Colonic mucosa (tissue), 4 donors: ENCODE results near the gene IFNA4. TPM values are rescaled to one million over a fixed set of nuclear protein-coding genes. Genes with fewer than 3 reads are reported as not detected.
"Not testable (repeated sequence)": the region's sequence is repeated elsewhere in the genome, so short reads cannot be mapped to it uniquely, and the experiment has no call there.

Source experiments
- DNase-seq: peaks from one replicate; pipeline ENCODE4 v3.0.0-alpha.2; 2020
- H3K27ac ChIP-seq: fragments of 200-600 bp; one replicate; pipeline ENCODE4 v1.8.0; 2021
- H3K27me3 ChIP-seq: fragments of 200-600 bp; one replicate; pipeline ENCODE4 v1.8.0; 2021
- H3K36me3 ChIP-seq: fragments of 200-600 bp; one replicate; pipeline ENCODE4 v1.8.0; 2021
- H3K4me1 ChIP-seq: fragments of 200-600 bp; one replicate; pipeline ENCODE4 v1.8.0; 2021; ENCODE audit warnings: mild to moderate bottlenecking
- H3K4me3 ChIP-seq: fragments of 200-600 bp; one replicate; pipeline ENCODE4 v1.8.0; 2021
- H3K9ac ChIP-seq, 2 donors: one replicate each; pipeline ENCODE4 v1.7.0; 2013; ENCODE audit warnings: control low read depth in 2 of 2, low read depth in 2 of 2, low read length in 2 of 2
- H3K9me3 ChIP-seq: fragments of 200-600 bp; one replicate; pipeline ENCODE4 v1.8.0; 2021
- intact Hi-C: fragments of 100-400 bp; cut with DNase I; formaldehyde crosslinking; loops from one replicate; pipeline ENCODE4 v1.14.1; 2022
- total RNA-seq, 2 donors: library from RNA; stranded (reverse); fragmentation: NEBNext Ultra II Directional in 1 of 2; extraction: Animal tissue kit (Norgen Biotek cat#: 25700) in 1 of 2; gene quantifications; one replicate each; pipeline ENCODE4 v1.2.1, GENCODE V29; 2021
- TF ChIP-seq, protein P1 (sequence below): fragments of 200-600 bp; IDR thresholded peaks from one replicate; pipeline ENCODE4 v1.8.0; 2022; ENCODE audit warnings: antibody characterized with exemption, mild to moderate bottlenecking
- donor health status: healthy.
- donor health status: DM: no; HTN: no; CAD: no.
- donor health status: DM: no; HTN: no; CAD: no.

IFNA4 gene
- total RNA-seq = not detected

GRCh38 chr9:21187487-21187886 is at the start of gene IFNA4:
Gene IFNA4 (minus strand): TSS chr9:21187587. CDS start chr9:21187531, 56 bp downstream.
- H3K27me3 ChIP-seq, H3K36me3 ChIP-seq, DNase-seq, intact Hi-C loops, H3K4me3 ChIP-seq, H3K4me1 ChIP-seq, H3K9me3 ChIP-seq, H3K9ac ChIP-seq, H3K27ac ChIP-seq: not testable (repeated sequence)

GRCh38 chr9:21236360-21236714 is 49.0 kb upstream of the IFNA4 start:
- H3K4me3 ChIP-seq, H3K4me1 ChIP-seq, H3K9ac ChIP-seq, H3K36me3 ChIP-seq, DNase-seq, H3K27ac ChIP-seq, H3K9me3 ChIP-seq, H3K27me3 ChIP-seq, intact Hi-C loops: not testable (repeated sequence)

DNA sequence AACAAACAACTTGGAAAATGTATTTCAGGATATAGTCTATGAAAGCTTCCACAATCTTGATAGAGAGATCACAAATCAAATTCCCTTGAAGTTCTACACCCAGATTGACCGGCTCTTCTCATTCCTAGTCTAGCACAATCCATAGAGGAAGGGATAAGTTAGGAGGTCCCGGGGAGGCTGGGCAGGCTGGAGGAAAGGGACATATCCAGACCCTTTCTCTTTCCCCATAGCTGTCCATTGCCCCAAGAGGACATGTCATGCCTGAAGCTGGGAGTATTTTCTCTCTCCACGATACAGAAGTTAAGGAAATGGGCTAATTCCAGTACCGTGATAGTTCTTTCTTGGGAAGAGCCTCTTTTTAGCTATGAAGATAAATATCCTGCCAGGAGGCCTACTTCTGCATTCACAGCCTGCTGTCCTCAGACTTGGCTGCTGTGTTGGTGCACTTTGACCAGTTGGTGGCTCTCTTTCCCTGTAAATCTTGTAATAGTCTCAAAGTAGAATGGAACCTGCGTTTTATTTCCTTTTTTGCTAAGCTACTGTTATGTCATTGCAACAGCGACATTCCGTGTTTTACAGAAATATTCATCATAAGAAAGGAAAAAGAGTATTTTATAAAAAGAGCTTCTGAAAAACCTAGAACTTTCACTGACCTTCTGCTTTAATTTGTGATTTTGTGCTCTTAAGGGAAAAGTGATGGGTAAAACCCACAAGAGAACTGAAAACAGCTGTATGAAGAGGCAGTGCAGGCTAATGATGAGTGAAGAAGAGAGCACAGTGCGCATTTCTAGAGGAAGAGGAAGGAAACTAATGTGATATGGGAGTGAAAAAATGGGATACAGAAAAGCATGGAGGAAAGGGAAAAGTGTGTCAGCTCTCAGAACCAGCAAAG is 48.3 kb upstream of the IFNA4 start:
- H3K4me3 ChIP-seq, H3K27ac ChIP-seq, H3K27me3 ChIP-seq, H3K9me3 ChIP-seq, H3K9ac ChIP-seq, intact Hi-C loops, H3K36me3 ChIP-seq, H3K4me1 ChIP-seq, DNase-seq: not testable (repeated sequence)
- TF ChIP-seq, protein P1, sequence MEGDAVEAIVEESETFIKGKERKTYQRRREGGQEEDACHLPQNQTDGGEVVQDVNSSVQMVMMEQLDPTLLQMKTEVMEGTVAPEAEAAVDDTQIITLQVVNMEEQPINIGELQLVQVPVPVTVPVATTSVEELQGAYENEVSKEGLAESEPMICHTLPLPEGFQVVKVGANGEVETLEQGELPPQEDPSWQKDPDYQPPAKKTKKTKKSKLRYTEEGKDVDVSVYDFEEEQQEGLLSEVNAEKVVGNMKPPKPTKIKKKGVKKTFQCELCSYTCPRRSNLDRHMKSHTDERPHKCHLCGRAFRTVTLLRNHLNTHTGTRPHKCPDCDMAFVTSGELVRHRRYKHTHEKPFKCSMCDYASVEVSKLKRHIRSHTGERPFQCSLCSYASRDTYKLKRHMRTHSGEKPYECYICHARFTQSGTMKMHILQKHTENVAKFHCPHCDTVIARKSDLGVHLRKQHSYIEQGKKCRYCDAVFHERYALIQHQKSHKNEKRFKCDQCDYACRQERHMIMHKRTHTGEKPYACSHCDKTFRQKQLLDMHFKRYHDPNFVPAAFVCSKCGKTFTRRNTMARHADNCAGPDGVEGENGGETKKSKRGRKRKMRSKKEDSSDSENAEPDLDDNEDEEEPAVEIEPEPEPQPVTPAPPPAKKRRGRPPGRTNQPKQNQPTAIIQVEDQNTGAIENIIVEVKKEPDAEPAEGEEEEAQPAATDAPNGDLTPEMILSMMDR = peak; percentile 30

GRCh38 chr9:21234153-21234687 is 46.8 kb upstream of the IFNA4 start:
- intact Hi-C loops = no loop called here
- Histone ChIP-seq H3K27me3 (no peaks in the 10 kb centered on the region), H3K9ac (no peak overlapping the region), H3K4me3 (no peak overlapping the region), H3K4me1 (no peaks in the 10 kb centered on the region), H3K27ac (no peak overlapping the region), H3K36me3 (no peaks in the 10 kb centered on the region), H3K9me3 (no peaks in the 10 kb centered on the region)
- no peak for DNase-seq
- TF ChIP-seq, protein P1 = no peak

DNA sequence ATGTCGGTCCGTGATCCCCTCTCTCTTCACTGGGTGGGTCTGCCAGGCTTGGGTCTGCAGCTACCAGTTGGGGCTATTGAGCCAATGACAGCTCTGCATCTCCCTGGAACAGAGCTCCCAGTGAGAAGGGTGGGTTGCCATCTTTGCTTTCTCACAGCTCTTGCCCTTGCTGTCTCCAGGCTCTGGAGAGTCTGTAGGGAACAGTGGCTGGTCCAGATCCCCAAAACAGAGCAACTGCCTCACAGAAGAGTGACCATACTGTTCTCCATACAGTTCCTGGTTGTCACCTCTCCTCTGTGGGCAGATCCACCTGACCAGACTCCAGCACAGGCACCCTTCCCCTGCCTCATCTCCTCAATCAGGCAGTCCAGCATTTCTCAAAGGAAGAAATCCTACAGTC is 45.9 kb upstream of the IFNA4 start:
- H3K36me3 ChIP-seq = no peaks in the 10 kb centered on the region
- TF ChIP-seq, protein P1 = no peak
- H3K27me3 ChIP-seq = no peaks in the 10 kb centered on the region
- DNase-seq = no peak
- no peak overlapping the region for H3K9ac ChIP-seq
- H3K4me3 ChIP-seq = no peak overlapping the region
- no peaks in the 10 kb centered on the region for H3K9me3 ChIP-seq
- intact Hi-C loops = no loop called here
- H3K27ac ChIP-seq = no peak overlapping the region
- no peaks in the 10 kb centered on the region for H3K4me1 ChIP-seq

GRCh38 chr9:21228122-21228521 is 40.7 kb upstream of the IFNA4 start, which contains the start of gene IFNA17:
Gene IFNA17 (minus strand): TSS chr9:21228222. CDS start chr9:21228173, 49 bp downstream.
- DNase-seq = no peak
- no peak within 1 kb of the TSS for H3K27ac ChIP-seq
- no peaks in the 10 kb centered on the region for H3K27me3 ChIP-seq
- no peaks in the 10 kb centered on the region for H3K9me3 ChIP-seq
- H3K4me3 ChIP-seq = no peak within 1 kb of the TSS
- H3K9ac ChIP-seq = no peak within 1 kb of the TSS
- intact Hi-C loops = no loop called here
- H3K36me3 ChIP-seq = no peaks in the 10 kb centered on the region
- TF ChIP-seq, protein P1 = no peak
- no peaks in the 10 kb centered on the region for H3K4me1 ChIP-seq

- DNase-seq, H3K27me3 ChIP-seq, intact Hi-C loops, H3K9ac ChIP-seq, H3K27ac ChIP-seq, H3K36me3 ChIP-seq, H3K4me1 ChIP-seq, H3K9me3 ChIP-seq, H3K4me3 ChIP-seq: not testable (repeated sequence)
Observed at GRCh38 chr9:21217211-21217610, 29.8 kb upstream of the IFNA4 start, which contains the start of gene IFNA16. Gene IFNA16 (minus strand): TSS chr9:21217311. CDS start chr9:21217305, 6 bp downstream.

- H3K27me3 ChIP-seq, H3K4me3 ChIP-seq, intact Hi-C loops, H3K36me3 ChIP-seq, H3K4me1 ChIP-seq, DNase-seq, H3K9ac ChIP-seq, H3K9me3 ChIP-seq, H3K27ac ChIP-seq: not testable (repeated sequence)
Observed at GRCh38 chr9:21213411-21214326, 26.3 kb upstream of the IFNA4 start.

DNA sequence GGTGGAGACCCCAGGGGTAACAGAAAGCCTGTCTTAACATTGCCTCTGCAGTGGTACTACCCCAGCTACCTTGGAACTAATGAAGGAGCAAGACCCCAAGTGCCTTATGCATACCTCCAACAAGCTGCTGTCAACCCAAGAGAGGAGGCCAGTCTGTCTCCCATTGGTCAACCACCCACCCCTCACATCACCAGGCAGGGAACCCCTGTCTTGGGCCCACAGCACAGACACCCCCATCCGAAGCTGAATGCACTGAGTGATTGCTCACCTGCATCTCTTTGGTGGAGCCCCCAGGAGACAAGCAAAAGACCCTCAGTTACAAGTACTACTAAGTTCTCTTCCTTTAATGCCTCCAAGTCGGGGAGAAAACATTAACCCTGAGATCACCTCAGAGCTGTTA is 24.8 kb upstream of the IFNA4 start:
- H3K27ac ChIP-seq, H3K9ac ChIP-seq, H3K36me3 ChIP-seq, H3K27me3 ChIP-seq, intact Hi-C loops, H3K9me3 ChIP-seq, DNase-seq, H3K4me3 ChIP-seq, H3K4me1 ChIP-seq: not testable (repeated sequence)
